Activated T-helper 9 cell treated with anti-CD3 and anti-CD28 coated beads, Interleukin-2, amount 50 U/mL, for 16 hours (primary cell): ENCODE data around the gene CCDC116.
"Not testable (repeated sequence)": the region's sequence is repeated elsewhere in the genome, so short reads cannot be mapped to it uniquely, and the experiment has no call there.

ENCODE experiments used
- DNase-seq: peaks from one replicate; pipeline ENCODE4 v3.0.0-alpha.2; 2020; ENCODE audit warnings: low read depth

Gene CCDC116

GRCh38 chr22:21609556-21610157 lies 22.9 kb upstream of the CCDC116 start:
- DNase-seq: not testable (repeated sequence)

GRCh38 chr22:21611210-21611977 lies 21.2 kb upstream of the CCDC116 start:
- DNase-seq: no peak

- no peak for DNase-seq
These were observed 19.7 kb upstream of the CCDC116 start for GRCh38 chr22:21612858-21613257.

GRCh38 chr22:21613553-21614233 lies 18.9 kb upstream of the CCDC116 start:
- DNase-seq: no peak

- no peak for DNase-seq
These were observed 16.8 kb upstream of the CCDC116 start for GRCh38 chr22:21615731-21616130.

GRCh38 chr22:21617337-21617736 lies 15.2 kb upstream of the CCDC116 start:
- not testable (repeated sequence) for DNase-seq

- no peak for DNase-seq
These were observed 11.5 kb upstream of the CCDC116 start for GRCh38 chr22:21621025-21621424.

- no peak for DNase-seq
These were observed 10.3 kb upstream of the CCDC116 start for GRCh38 chr22:21622011-21622918.

GRCh38 chr22:21622919-21623647 lies 9.5 kb upstream of the CCDC116 start:
- no peak for DNase-seq

GRCh38 chr22:21623648-21623970 lies 9.0 kb upstream of the CCDC116 start:
- no peak for DNase-seq

GRCh38 chr22:21624120-21624879 lies 8.3 kb upstream of the CCDC116 start:
- no peak for DNase-seq

- DNase-seq: no peak
These were observed 7.4 kb upstream of the CCDC116 start for GRCh38 chr22:21624880-21625791.

- DNase-seq: no peak
These were observed 6.4 kb upstream of the CCDC116 start for GRCh38 chr22:21626073-21626734.

- DNase-seq: no peak
These were observed 5.7 kb upstream of the CCDC116 start for GRCh38 chr22:21626735-21627469.

- DNase-seq: no peak
These were observed 3.9 kb upstream of the CCDC116 start for GRCh38 chr22:21628386-21629254.

GRCh38 chr22:21629255-21630149 lies 3.1 kb upstream of the CCDC116 start, which contains the start of gene YDJC:
Gene YDJC, minus strand, starts transcription at chr22:21630022. Its CDS starts 8 bp downstream, at chr22:21630014.
- DNase-seq: peak; percentile 93
